HepG2 (cell line): Measurements from ENCODE around the gene TAT. TPM values are rescaled to one million over a fixed set of nuclear protein-coding genes. Genes with fewer than 3 reads are reported as not detected.
A peak's percentile ranks its signal among the peaks of the same experiment; 100 is the strongest.

ENCODE experiments used
- ATAC-seq: fragments of 200-7000 bp; cut with Tn5 transposase; 3 replicates; pipeline ENCODE4 v1.9.1; 2020; ENCODE audit warnings: mild to moderate bottlenecking, moderate library complexity
- BruUV-seq: library from RNA; stranded (reverse); fragments of 400-500 nt; replicated peaks from 2 replicates; lab custom pipeline; 2021; lab: Mats Ljungman, UMichigan
- CTCF ChIA-PET: fragments of 300-600 bp; formaldehyde crosslinking; extraction: SDS; loops from one replicate; lab custom pipeline; 2021; ENCODE audit warnings: low total read pairs, inconsistent platforms, low intra/inter-chr PET ratio; lab: Yijun Ruan, JAX
- POLR2A ChIA-PET: fragments of 350-600 bp; sonication (Branson Sonifier 250); formaldehyde crosslinking; loops from one replicate; lab custom pipeline; 2020; ENCODE audit warnings: antibody characterized with exemption, inconsistent platforms; lab: Yijun Ruan, JAX
- DNase-seq: peaks from one replicate; pipeline ENCODE4 v3.0.0-alpha.2; 2015; ENCODE audit warnings: low spot score
- FAIRE-seq: peaks from 3 replicates; lab custom pipeline; 2011; peaks lifted over from hg19 to GRCh38; lab: Jason Lieb, UNC
- H2AFZ ChIP-seq: one replicate; pipeline ENCODE4 v1.6.1; 2011; ENCODE audit warnings: low read length, inconsistent platforms
- H3K27ac ChIP-seq: fragments of 300-600 bp; 3 replicates; pipeline ENCODE4 v1.8.0; 2011; ENCODE audit warnings: mixed run types, mild to moderate bottlenecking, mixed read lengths, low read length, inconsistent platforms; ENCODE audit not compliant: insufficient read depth; ENCODE audit errors: extremely low read length
- H3K27me3 ChIP-seq, 2 experiments: fragments of 200-600 bp in 1 of 2; 2 replicates in 1 of 2; 3 replicates in 1 of 2; pipeline versions ENCODE4 v1.6.0 to v1.8.0; 2011; ENCODE audit warnings: low read length in 2 of 2, mild to moderate bottlenecking in 2 of 2, moderate library complexity in 2 of 2, inconsistent platforms in 1 of 2; ENCODE audit not compliant: insufficient read depth in 2 of 2, control insufficient read depth in 1 of 2
- H3K36me3 ChIP-seq, 2 experiments: fragments of 200-600 bp in 1 of 2; replicated peaks in 1 of 2; 2 replicates in 1 of 2; 3 replicates in 1 of 2; pipeline versions ENCODE4 v1.5.1 to v1.8.0; 2011; ENCODE audit warnings: low read length in 2 of 2, inconsistent platforms in 1 of 2; ENCODE audit not compliant: insufficient read depth in 2 of 2, control insufficient read depth in 1 of 2
- H3K4me1 ChIP-seq: 2 replicates; pipeline ENCODE4 v1.5.1; 2012; ENCODE audit warnings: low read length, inconsistent platforms; ENCODE audit not compliant: insufficient read depth
- H3K4me2 ChIP-seq: 2 replicates; pipeline ENCODE4 v1.6.0; 2011; ENCODE audit warnings: low read depth, low read length, inconsistent platforms
- H3K4me3 ChIP-seq, 3 experiments: fragments of 200-600 bp in 1 of 3; sonication (generic), shearing (Covaris generic) in 1 of 3; replicated peaks in 1 of 3; 2 replicates each; pipeline ENCODE4 v1.5.1; 2011 to 2016; ENCODE audit warnings: low read length in 3 of 3, inconsistent platforms in 2 of 3, low read depth in 2 of 3, mild to moderate bottlenecking in 2 of 3, control low read depth in 1 of 3, mixed read lengths in 1 of 3; ENCODE audit not compliant: insufficient read depth in 1 of 3
- H3K79me2 ChIP-seq: one replicate; pipeline ENCODE4 v1.6.1; 2011; ENCODE audit warnings: low read length, inconsistent platforms; ENCODE audit not compliant: insufficient read depth
- H3K9ac ChIP-seq: 2 replicates; pipeline ENCODE4 v1.6.0; 2011; ENCODE audit warnings: mild to moderate bottlenecking, low read depth, low read length, inconsistent platforms; ENCODE audit not compliant: insufficient read depth
- H3K9me3 ChIP-seq: 2 replicates; pipeline ENCODE4 v1.5.1; 2012; ENCODE audit warnings: mild to moderate bottlenecking, low read length
- H4K20me1 ChIP-seq: 2 replicates; pipeline ENCODE4 v1.6.0; 2011; ENCODE audit warnings: inconsistent platforms, mild to moderate bottlenecking, low read length, moderate library complexity; ENCODE audit not compliant: insufficient read depth
- MIER2 ChIP-seq: IDR thresholded peaks from 2 replicates; pipeline ENCODE4 v1.6.1; 2016; ENCODE audit warnings: missing biosample characterization, missing genetic modification reagents
- REL ChIP-seq: sonication (generic); formaldehyde crosslinking; conservative IDR thresholded peaks from 2 replicates; pipeline ENCODE4 v1.8.0; 2022; ENCODE audit warnings: mild to moderate bottlenecking, missing genetic modification reagents, moderate library complexity
- U2AF2 ChIP-seq: fragments of 200-400 bp; formaldehyde crosslinking; IDR thresholded peaks from 2 replicates; pipeline ENCODE4 v1.6.1; 2017; ENCODE audit warnings: low read depth, mild to moderate bottlenecking, low read length
- ZMYM3 ChIP-seq: sonication (generic); formaldehyde crosslinking; IDR thresholded peaks from 2 replicates; pipeline ENCODE4 v1.5.1; 2020; ENCODE audit warnings: mild to moderate bottlenecking, missing genetic modification reagents
- ZNF121 ChIP-seq: sonication (generic); formaldehyde crosslinking; IDR thresholded peaks from 2 replicates; pipeline ENCODE4 v1.5.0; 2020; ENCODE audit warnings: mild to moderate bottlenecking, missing genetic modification reagents
- ZNF709 ChIP-seq: sonication (generic); formaldehyde crosslinking; IDR thresholded peaks from 2 replicates; pipeline ENCODE4 v1.5.0; 2020; ENCODE audit warnings: mild to moderate bottlenecking, missing genetic modification reagents
- WGBS: methylation state at CpG from one replicate; pipeline ENCODE4 v1.1.6; 2017; ENCODE audit warnings: low lambda C conversion rate; 5-methylcytosine and 5-hydroxymethylcytosine counted together
- in situ Hi-C: cut with HindIII; loops from 2 replicates; pipeline ENCODE4 v1.10.0; 2017; ENCODE audit warnings: low pct_unique_long_range_greater_than_20kb; ENCODE audit not compliant: extremely low pct_ligation_motif_present
- intact Hi-C: fragments of 100-400 bp; cut with micrococcal nuclease; formaldehyde crosslinking; loops from one replicate; pipeline ENCODE4 v1.10.0; 2022; ENCODE audit not compliant: unreplicated experiment
- polyA plus RNA-seq, 8 experiments: library from polyadenylated mRNA; depleted of rRNA in 3 of 8; stranded (reverse) in 7 of 8; unstranded in 1 of 8; fragments of >200 nt; fragmentation: Illumina TruSeq in 4 of 8; extraction: Trizol in 4 of 8; gene quantifications; 2 replicates each; pipeline versions ENCODE4 v1.2.1 to v1.2.3, GENCODE V29; 2011 to 2016; ENCODE audit warnings: low read depth in 4 of 8, missing spikeins in 1 of 8, mixed read lengths in 1 of 8; ENCODE audit not compliant: insufficient read depth in 1 of 8
- total RNA-seq, 5 experiments: library from RNA; depleted of rRNA; stranded (reverse); fragments of >200 nt; fragmentation: Illumina TruSeq; extraction: Trizol; gene quantifications; 2 replicates each; pipeline ENCODE4 v1.2.3, GENCODE V29; 2016; ENCODE audit warnings: low read depth in 1 of 5
- TF ChIP-seq, protein P1 (sequence below): sonication (generic); formaldehyde crosslinking; IDR thresholded peaks from 2 replicates; pipeline ENCODE4 v1.9.0; 2021; ENCODE audit warnings: missing genetic modification reagents, mild to moderate bottlenecking, borderline replicate concordance
- TF ChIP-seq, protein P2 (sequence below): sonication (generic); formaldehyde crosslinking; conservative IDR thresholded peaks from 2 replicates; pipeline ENCODE4 v1.4.0; 2020; ENCODE audit warnings: missing genetic modification reagents

The TAT gene
- total and polyA plus RNA-seq, 2 of the 13 experiments (the other 11 are each of a cell fraction or from before 2014, with no cell fraction given), result 1.6 to 5.8 TPM

DNA sequence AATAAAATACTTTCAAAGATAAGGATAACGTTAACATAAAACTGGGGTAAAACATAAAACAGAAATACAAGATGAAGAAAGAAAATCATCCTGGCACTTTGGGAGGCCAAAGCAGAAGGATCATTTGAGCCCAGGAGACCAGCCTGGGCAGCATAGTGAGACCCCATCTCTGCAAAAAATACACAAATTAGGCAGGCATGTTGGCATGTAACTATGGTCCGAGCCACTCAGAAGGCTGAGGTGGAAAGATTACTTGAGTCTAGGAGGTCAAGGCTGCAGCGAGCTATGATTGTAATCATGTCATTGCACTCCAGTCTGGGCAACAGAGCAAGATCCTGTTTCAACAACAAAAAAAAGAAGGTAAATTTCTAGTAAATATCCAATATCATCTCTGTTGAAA, 19.6 kb downstream of the TAT start:
- FAIRE-seq, result no peak
- CTCF ChIA-PET, result no interaction called here

More for the DNA sequence above, 19.6 kb downstream of the TAT start:
- intact Hi-C loops, result no loop called here
- 78% methylated on average over 3 of the region's 3 CpGs for WGBS
- DNase-seq, result no peak
- BruUV-seq, result no TSS peak
- no peaks in the 10 kb centered on the region for H4K20me1 ChIP-seq
- H3K79me2 ChIP-seq, result no peaks in the 10 kb centered on the region
- H3K27me3 ChIP-seq, result no peaks in the 10 kb centered on the region
- no peak overlapping the region for H3K4me3 ChIP-seq
- H3K27ac ChIP-seq, result no peak overlapping the region
- H3K4me1 ChIP-seq, result peaks cover 57% of the 10 kb centered on the region
- no peak for ATAC-seq
- no peak overlapping the region for H3K9ac ChIP-seq
- peaks cover 4% of the 10 kb centered on the region; the same call in 1 of the 2 replicates for H3K9me3 ChIP-seq
- POLR2A ChIA-PET, result no interaction called here
- in situ Hi-C loops, result no loop called here
- H3K4me2 ChIP-seq, result no peak overlapping the region
- H2AFZ ChIP-seq, result no peak overlapping the region
- TF ChIP-seq, protein P1, sequence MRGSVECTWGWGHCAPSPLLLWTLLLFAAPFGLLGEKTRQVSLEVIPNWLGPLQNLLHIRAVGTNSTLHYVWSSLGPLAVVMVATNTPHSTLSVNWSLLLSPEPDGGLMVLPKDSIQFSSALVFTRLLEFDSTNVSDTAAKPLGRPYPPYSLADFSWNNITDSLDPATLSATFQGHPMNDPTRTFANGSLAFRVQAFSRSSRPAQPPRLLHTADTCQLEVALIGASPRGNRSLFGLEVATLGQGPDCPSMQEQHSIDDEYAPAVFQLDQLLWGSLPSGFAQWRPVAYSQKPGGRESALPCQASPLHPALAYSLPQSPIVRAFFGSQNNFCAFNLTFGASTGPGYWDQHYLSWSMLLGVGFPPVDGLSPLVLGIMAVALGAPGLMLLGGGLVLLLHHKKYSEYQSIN (CRISPR knock-in tag), result no peak
- TF ChIP-seq ZNF709 (CRISPR knock-in tag), result no peak
- TF ChIP-seq REL (CRISPR knock-in tag), result no peak
- no peak for TF ChIP-seq U2AF2
- TF ChIP-seq ZMYM3 (CRISPR knock-in tag), result 0 out of 2 replicates have a peak, but pooled peaks have one; percentile 37
- peak; percentile 96 for TF ChIP-seq ZNF121 (CRISPR knock-in tag)
- TF ChIP-seq, protein P2, sequence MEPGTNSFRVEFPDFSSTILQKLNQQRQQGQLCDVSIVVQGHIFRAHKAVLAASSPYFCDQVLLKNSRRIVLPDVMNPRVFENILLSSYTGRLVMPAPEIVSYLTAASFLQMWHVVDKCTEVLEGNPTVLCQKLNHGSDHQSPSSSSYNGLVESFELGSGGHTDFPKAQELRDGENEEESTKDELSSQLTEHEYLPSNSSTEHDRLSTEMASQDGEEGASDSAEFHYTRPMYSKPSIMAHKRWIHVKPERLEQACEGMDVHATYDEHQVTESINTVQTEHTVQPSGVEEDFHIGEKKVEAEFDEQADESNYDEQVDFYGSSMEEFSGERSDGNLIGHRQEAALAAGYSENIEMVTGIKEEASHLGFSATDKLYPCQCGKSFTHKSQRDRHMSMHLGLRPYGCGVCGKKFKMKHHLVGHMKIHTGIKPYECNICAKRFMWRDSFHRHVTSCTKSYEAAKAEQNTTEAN, result peak; percentile 9; the same call in 1 of the 2 replicates
- TF ChIP-seq MIER2 (CRISPR knock-in tag), result no peak
- TF ChIP-seq, all 625 proteins: peak for 3
- H3K36me3 ChIP-seq, result no peaks in the 10 kb centered on the region
